ENCODE data around the gene RMDN2. TPM values are rescaled to one million over a fixed set of nuclear protein-coding genes. Genes with fewer than 3 reads are reported as not detected.
A peak's percentile ranks its signal among the peaks of the same experiment; 100 is the strongest.

The RMDN2 gene
- total and polyA plus RNA-seq, 3 experiments from 2014 or later = 4.1 to 6.3 (median 4.2) TPM

DNA sequence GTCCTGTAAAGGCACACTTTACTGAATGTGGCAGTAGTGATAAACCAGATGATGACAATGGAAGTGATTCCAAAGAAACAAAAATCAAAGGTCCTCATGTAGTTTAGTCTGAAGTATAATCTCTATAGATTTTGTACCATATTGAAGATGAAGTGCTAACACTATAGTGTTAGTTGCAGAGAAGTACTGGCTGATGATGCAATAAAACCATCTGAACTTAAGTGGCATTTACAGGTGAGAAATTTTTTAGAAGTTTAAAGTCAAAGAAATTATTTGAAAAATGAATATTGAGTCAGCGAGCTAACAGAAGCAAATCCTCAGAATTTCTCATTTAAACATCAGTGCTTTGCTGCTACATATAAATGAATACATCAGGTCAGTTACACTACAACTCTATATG lies 43.1 kb upstream of the RMDN2 start:
- no peaks in the 10 kb centered on the region for H3K9me3 Mint-ChIP-seq
- Histone ChIP-seq H3K4me1 (ENCODE audit: insufficient read depth, low read length) (no peaks in the 10 kb centered on the region), H3K27ac (ENCODE audit: low read depth, low read length) (no peak overlapping the region), H3K4me3 (ENCODE audit: low read length) (no peak overlapping the region), H3K36me3 (ENCODE audit: insufficient read depth, low read length) (no peaks in the 10 kb centered on the region), H3K9me3 (ENCODE audit: low read length) (no peaks in the 10 kb centered on the region), H3K27me3 (ENCODE audit: insufficient read depth, low read length, poor library complexity, severe bottlenecking) (no peaks in the 10 kb centered on the region)
- H3K4me3 Mint-ChIP-seq = no peak overlapping the region
- H3K36me3 Mint-ChIP-seq = no peaks in the 10 kb centered on the region
- peaks cover 3 to 5% (median 4%) of the 10 kb centered on the region in 3 donors for H3K4me1 Mint-ChIP-seq
- no peak overlapping the region for H3K27ac Mint-ChIP-seq
- ChIA-PET CTCF (interaction anchor here (2.6 to 8.5 kb wide), 2 partner anchors 466 to 486 kb away, joined by 7 to 71 read pairs; no protein-coding TSS in a partner anchor), POLR2A (interaction anchor here (0.6 kb wide), 1 partner anchor 682 kb away, joined by 3 read pairs; no protein-coding TSS in a partner anchor)
- no peak for DNase-seq
- H3K27me3 Mint-ChIP-seq = peaks cover 10 to 38% of the 10 kb centered on the region in 2 donors

DNA sequence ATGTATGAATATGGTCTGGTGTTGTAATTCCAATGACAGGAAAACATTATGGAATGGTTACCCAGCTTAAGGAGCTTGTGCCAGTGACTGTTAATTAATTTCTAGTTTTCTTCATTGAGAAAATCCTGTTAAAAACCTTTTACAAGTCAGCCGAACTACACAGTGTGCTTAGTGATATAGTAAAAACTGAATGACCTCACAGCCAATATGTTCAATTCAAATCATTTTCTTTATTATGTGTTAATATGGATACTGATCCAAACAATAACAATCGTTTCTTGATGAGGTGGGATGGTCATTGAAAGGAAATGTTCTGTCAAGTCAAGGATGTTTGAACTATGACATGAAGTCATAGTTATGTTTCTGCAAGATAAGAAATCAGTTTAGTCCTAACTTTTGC lies 41.6 kb upstream of the RMDN2 start:
- no peaks in the 10 kb centered on the region for H3K9me3 ChIP-seq (ENCODE audit: low read length)
- Mint-ChIP-seq H3K4me1 (peaks cover 3 to 5% (median 4%) of the 10 kb centered on the region in 3 donors), H3K27me3 (peaks cover 14 to 45% of the 10 kb centered on the region in 2 donors), H3K36me3 (peaks cover 0 to 2% (median 0%) of the 10 kb centered on the region in 3 donors), H3K27ac (no peak overlapping the region), H3K9me3 (no peaks in the 10 kb centered on the region), H3K4me3 (no peak overlapping the region)
- no peaks in the 10 kb centered on the region for H3K36me3 ChIP-seq (ENCODE audit: insufficient read depth, low read length)
- no peak for DNase-seq
- H3K27me3 ChIP-seq (ENCODE audit: insufficient read depth, low read length, poor library complexity, severe bottlenecking) = no peaks in the 10 kb centered on the region
- POLR2A ChIA-PET = no interaction called here
- H3K4me3 ChIP-seq (ENCODE audit: low read length) = no peak overlapping the region
- H3K4me1 ChIP-seq (ENCODE audit: insufficient read depth, low read length) = no peaks in the 10 kb centered on the region
- no peak overlapping the region for H3K27ac ChIP-seq (ENCODE audit: low read depth, low read length)
- CTCF ChIA-PET = no interaction called here

DNA sequence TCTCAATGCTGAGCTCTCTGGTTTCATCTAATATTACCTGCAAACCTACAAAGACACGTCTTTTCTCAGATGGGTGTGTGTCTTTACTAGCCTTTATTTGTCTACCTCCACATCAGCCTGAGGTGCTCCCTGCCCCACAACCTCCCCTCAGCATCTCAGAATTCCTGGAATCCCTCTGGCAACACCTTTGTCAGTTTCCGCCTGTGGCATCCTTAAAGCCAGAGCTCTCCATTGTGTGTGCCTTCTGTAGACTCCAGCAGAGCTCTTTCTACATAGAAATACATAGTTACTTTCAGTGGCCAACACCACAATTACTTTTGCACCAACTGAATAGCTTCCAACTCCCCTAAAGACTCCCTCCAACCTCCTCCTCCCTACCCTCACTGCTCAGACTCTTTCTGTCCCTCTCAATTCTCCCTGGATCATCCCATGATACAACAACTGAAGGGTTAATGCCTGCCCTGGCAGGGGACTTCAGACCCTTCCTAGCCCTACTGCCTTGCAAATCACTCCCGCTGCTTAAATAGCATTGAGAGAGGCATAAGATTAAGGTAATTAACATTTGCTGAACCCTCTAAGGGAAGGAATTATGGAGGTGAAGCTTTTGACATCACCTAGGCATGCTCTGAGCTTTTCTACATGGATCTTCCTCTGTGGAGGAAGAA lies 39.6 kb upstream of the RMDN2 start:
- Mint-ChIP-seq H3K9me3 (no peaks in the 10 kb centered on the region), H3K27ac (no peak overlapping the region), H3K4me3 (peak overlapping the region in 1 of 7 donors; percentile 67), H3K4me1 (peaks cover 3 to 8% (median 4%) of the 10 kb centered on the region in 3 donors), H3K27me3 (peaks cover 15 to 47% of the 10 kb centered on the region in 2 donors), H3K36me3 (peaks cover 0 to 2% (median 0%) of the 10 kb centered on the region in 3 donors)
- Histone ChIP-seq H3K4me1 (ENCODE audit: insufficient read depth, low read length) (no peaks in the 10 kb centered on the region), H3K9me3 (ENCODE audit: low read length) (no peaks in the 10 kb centered on the region), H3K4me3 (ENCODE audit: low read length) (no peak overlapping the region), H3K27me3 (ENCODE audit: insufficient read depth, low read length, poor library complexity, severe bottlenecking) (no peaks in the 10 kb centered on the region), H3K36me3 (ENCODE audit: insufficient read depth, low read length) (no peaks in the 10 kb centered on the region), H3K27ac (ENCODE audit: low read depth, low read length) (no peak overlapping the region)
- POLR2A ChIA-PET = interaction anchor here (0.6 kb wide), 1 partner anchor 9 kb away, joined by 3 read pairs; no protein-coding TSS in a partner anchor
- CTCF ChIA-PET = interaction anchor here (0.8 to 1.3 kb wide), 3 partner anchors 8 to 490 kb away, joined by 3 to 7 read pairs (median 4); no protein-coding TSS in a partner anchor
- no peak for DNase-seq

DNA sequence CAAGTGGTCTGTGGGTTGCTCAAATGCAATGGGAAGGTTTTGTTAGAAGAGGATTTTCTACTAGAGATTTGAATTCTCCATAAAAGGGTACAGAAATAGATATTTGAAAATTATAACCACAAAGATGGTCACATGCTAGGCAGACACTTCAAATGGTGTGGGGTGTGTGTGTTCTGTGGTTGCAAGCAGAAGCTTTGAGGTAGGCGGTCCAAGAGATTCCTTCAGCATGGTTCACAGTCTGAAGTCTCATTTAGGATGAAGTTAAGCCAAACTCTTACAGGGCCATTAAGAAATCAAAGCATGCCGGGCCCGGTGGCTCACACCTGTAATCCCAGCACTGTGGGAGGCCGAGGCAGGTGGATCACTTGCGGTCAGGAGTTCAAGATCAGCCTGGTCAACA lies 38.3 kb upstream of the RMDN2 start:
- Mint-ChIP-seq H3K27ac (no peak overlapping the region), H3K36me3 (peaks cover 0 to 2% (median 0%) of the 10 kb centered on the region in 3 donors), H3K4me3 (no peak overlapping the region), H3K4me1 (peaks cover 11 to 21% (median 15%) of the 10 kb centered on the region in 3 donors), H3K27me3 (peaks cover 15 to 37% of the 10 kb centered on the region in 2 donors), H3K9me3 (no peaks in the 10 kb centered on the region)
- no peak overlapping the region for H3K4me3 ChIP-seq (ENCODE audit: low read length)
- CTCF ChIA-PET = interaction anchor here (1.3 kb wide), 1 partner anchor 491 kb away, joined by 4 read pairs; no protein-coding TSS in a partner anchor
- DNase-seq = no peak
- no peaks in the 10 kb centered on the region for H3K9me3 ChIP-seq (ENCODE audit: low read length)
- no peaks in the 10 kb centered on the region for H3K36me3 ChIP-seq (ENCODE audit: insufficient read depth, low read length)
- POLR2A ChIA-PET = no interaction called here
- no peak overlapping the region for H3K27ac ChIP-seq (ENCODE audit: low read depth, low read length)
- H3K27me3 ChIP-seq (ENCODE audit: insufficient read depth, low read length, poor library complexity, severe bottlenecking) = no peaks in the 10 kb centered on the region
- peaks cover 12% of the 10 kb centered on the region for H3K4me1 ChIP-seq (ENCODE audit: insufficient read depth, low read length)

DNA sequence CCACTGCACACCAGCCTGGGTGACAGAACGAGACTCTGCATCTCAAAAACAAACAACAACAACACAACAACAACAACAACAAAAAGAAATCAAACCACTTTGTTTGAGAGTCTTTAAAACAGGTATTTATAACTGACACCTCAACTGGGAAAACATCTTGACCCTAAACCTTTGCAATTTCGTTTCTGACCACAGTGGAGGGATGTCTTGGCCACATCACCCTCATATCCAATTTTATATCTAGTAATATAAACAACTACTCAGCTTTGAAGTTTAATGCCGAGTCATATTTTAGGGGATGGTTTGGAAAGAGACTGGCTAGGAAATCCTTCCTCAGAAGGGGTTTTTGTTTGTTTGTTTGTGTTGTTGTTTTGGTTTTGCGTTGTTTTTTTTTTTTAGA lies 37.8 kb upstream of the RMDN2 start:
- CTCF ChIA-PET = no interaction called here
- no peaks in the 10 kb centered on the region for H3K27me3 ChIP-seq (ENCODE audit: insufficient read depth, low read length, poor library complexity, severe bottlenecking)
- POLR2A ChIA-PET = no interaction called here
- Mint-ChIP-seq H3K4me1 (peaks cover 17 to 26% (median 20%) of the 10 kb centered on the region in 3 donors), H3K27me3 (peaks cover 15 to 32% of the 10 kb centered on the region in 2 donors), H3K4me3 (no peak overlapping the region), H3K36me3 (peaks cover 0 to 2% (median 0%) of the 10 kb centered on the region in 3 donors), H3K9me3 (no peaks in the 10 kb centered on the region), H3K27ac (no peak overlapping the region)
- H3K9me3 ChIP-seq (ENCODE audit: low read length) = no peaks in the 10 kb centered on the region
- no peak for DNase-seq
- H3K27ac ChIP-seq (ENCODE audit: low read depth, low read length) = no peak overlapping the region
- no peaks in the 10 kb centered on the region for H3K36me3 ChIP-seq (ENCODE audit: insufficient read depth, low read length)
- peaks cover 17% of the 10 kb centered on the region for H3K4me1 ChIP-seq (ENCODE audit: insufficient read depth, low read length)
- H3K4me3 ChIP-seq (ENCODE audit: low read length) = no peak overlapping the region

GRCh38 chr2:37890893-37891495 lies 34.1 kb upstream of the RMDN2 start:
- Mint-ChIP-seq H3K27me3 (peaks cover 7 to 23% of the 10 kb centered on the region in 2 donors), H3K4me3 (peak overlapping the region in 1 of 7 donors; percentile 20), H3K9me3 (no peaks in the 10 kb centered on the region), H3K4me1 (peaks cover 35 to 45% (median 36%) of the 10 kb centered on the region in 3 donors), H3K36me3 (peaks cover 0 to 2% (median 0%) of the 10 kb centered on the region in 3 donors), H3K27ac (peak overlapping the region in 2 of 8 donors; percentile 43 to 44)
- ChIA-PET POLR2A (no interaction called here), CTCF (interaction anchor here (0.7 to 2.2 kb wide), 6 partner anchors 10 to 516 kb away, joined by 3 to 8 read pairs (median 3); no protein-coding TSS in a partner anchor)
- no peak overlapping the region for H3K27ac ChIP-seq (ENCODE audit: low read depth, low read length)
- no peaks in the 10 kb centered on the region for H3K36me3 ChIP-seq (ENCODE audit: insufficient read depth, low read length)
- H3K4me3 ChIP-seq (ENCODE audit: low read length) = no peak overlapping the region
- H3K4me1 ChIP-seq (ENCODE audit: insufficient read depth, low read length) = peaks cover 34% of the 10 kb centered on the region
- peak; percentile 39 to 64 (median 41) for DNase-seq
- H3K27me3 ChIP-seq (ENCODE audit: insufficient read depth, low read length, poor library complexity, severe bottlenecking) = no peaks in the 10 kb centered on the region
- no peaks in the 10 kb centered on the region for H3K9me3 ChIP-seq (ENCODE audit: low read length)

DNA sequence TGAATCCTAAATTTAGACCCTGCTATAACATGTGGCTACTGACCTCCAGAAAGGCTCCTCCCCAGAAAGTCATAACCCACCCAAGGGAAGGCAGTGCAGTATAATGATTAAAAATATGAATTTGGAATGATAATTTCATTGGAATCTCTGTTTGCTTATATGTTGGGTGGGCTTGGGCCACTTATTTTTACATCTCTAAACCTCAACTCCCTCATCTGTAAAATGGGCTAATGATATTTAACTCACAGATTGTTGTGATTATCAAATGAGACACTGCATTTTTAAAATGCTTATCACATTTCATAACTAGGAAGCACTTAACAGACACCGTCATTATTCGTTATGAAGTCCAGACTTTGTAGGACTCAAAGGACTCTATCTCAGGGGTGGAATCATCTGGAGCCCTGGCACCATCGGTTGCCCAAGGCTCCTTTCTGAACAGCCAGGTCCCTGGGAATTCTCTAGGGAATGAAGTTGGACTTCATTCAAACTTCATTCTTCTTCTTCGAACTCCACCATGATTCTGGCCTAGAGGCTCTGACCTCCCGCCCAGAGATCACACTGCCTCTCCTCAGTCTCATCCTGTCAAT lies 33.1 kb upstream of the RMDN2 start:
- peaks cover 5 to 20% of the 10 kb centered on the region in 2 donors for H3K27me3 Mint-ChIP-seq
- Histone ChIP-seq H3K27me3 (ENCODE audit: insufficient read depth, low read length, poor library complexity, severe bottlenecking) (no peaks in the 10 kb centered on the region), H3K9me3 (ENCODE audit: low read length) (no peaks in the 10 kb centered on the region), H3K4me1 (ENCODE audit: insufficient read depth, low read length) (peaks cover 34% of the 10 kb centered on the region), H3K36me3 (ENCODE audit: insufficient read depth, low read length) (no peaks in the 10 kb centered on the region), H3K27ac (ENCODE audit: low read depth, low read length) (no peak overlapping the region), H3K4me3 (ENCODE audit: low read length) (peak overlapping the region; percentile 3)
- H3K36me3 Mint-ChIP-seq = peaks cover 0 to 2% (median 0%) of the 10 kb centered on the region in 3 donors
- ChIA-PET CTCF (interaction anchor here (0.7 to 2.2 kb wide), 3 partner anchors 9 to 517 kb away, joined by 3 to 8 read pairs (median 5); no protein-coding TSS in a partner anchor), POLR2A (no interaction called here)
- DNase-seq = no peak
- peaks cover 31 to 40% (median 32%) of the 10 kb centered on the region in 3 donors for H3K4me1 Mint-ChIP-seq
- peak overlapping the region in 6 of 7 donors; percentile 41 to 80 (median 52) for H3K4me3 Mint-ChIP-seq
- no peaks in the 10 kb centered on the region for H3K9me3 Mint-ChIP-seq
- H3K27ac Mint-ChIP-seq = peak overlapping the region in 6 of 8 donors; percentile 44 to 82 (median 72)

Measured in CD8-positive, alpha-beta memory T cell (primary cell).